HG03095 (cell line): ENCODE data around the gene KL.

ENCODE experiments used
- ATAC-seq: cut with Tn5 transposase; IDR thresholded peaks from one replicate; pipeline ENCODE4 v1.9.1; 2021; ENCODE audit warnings: moderate library complexity; ENCODE audit not compliant: unreplicated experiment

KL gene

GRCh38 chr13:33003458-33004019, 12.7 kb upstream of the KL start:
- no peak for ATAC-seq

- no peak for ATAC-seq
Observed at GRCh38 chr13:33004511-33004910, 11.7 kb upstream of the KL start.

- ATAC-seq, result no peak
Observed at GRCh38 chr13:33006134-33006533, 10.1 kb upstream of the KL start.

GRCh38 chr13:33006638-33007037, 9.6 kb upstream of the KL start:
- ATAC-seq, result no peak

- ATAC-seq, result no peak
Observed at GRCh38 chr13:33007237-33007636, 9.0 kb upstream of the KL start.

GRCh38 chr13:33007950-33008349, 8.3 kb upstream of the KL start:
- ATAC-seq, result no peak

- ATAC-seq, result no peak
Observed at GRCh38 chr13:33008946-33009722, 7.1 kb upstream of the KL start.

- ATAC-seq, result no peak
Observed at GRCh38 chr13:33011828-33012470, 4.3 kb upstream of the KL start.

- ATAC-seq, result no peak
Observed at GRCh38 chr13:33014291-33014690, 1.9 kb upstream of the KL start.

GRCh38 chr13:33015241-33015668, 968 bp upstream of the KL start:
- no peak for ATAC-seq

GRCh38 chr13:33015791-33016323, 366 bp upstream of the KL start:
- ATAC-seq, result no peak

- peak; percentile 68 for ATAC-seq
Observed at GRCh38 chr13:33017323-33017929, 1.2 kb downstream of the KL start.

GRCh38 chr13:33018886-33019285, 2.7 kb downstream of the KL start:
- ATAC-seq, result no peak

GRCh38 chr13:33022986-33023385, 6.8 kb downstream of the KL start:
- ATAC-seq, result no peak

GRCh38 chr13:33025220-33025744, 9.1 kb downstream of the KL start:
- no peak for ATAC-seq

GRCh38 chr13:33026489-33027152, 10.4 kb downstream of the KL start:
- ATAC-seq, result no peak

GRCh38 chr13:33028620-33029019, 12.4 kb downstream of the KL start:
- ATAC-seq, result no peak

- no peak for ATAC-seq
Observed at GRCh38 chr13:33031277-33031676, 15.1 kb downstream of the KL start.

GRCh38 chr13:33032037-33032625, 15.9 kb downstream of the KL start:
- ATAC-seq, result no peak

GRCh38 chr13:33033051-33033812, 17.0 kb downstream of the KL start:
- ATAC-seq, result no peak
